NCI-H2196 treated with DMSO at 0.1 percent for 48 hours (cell line): Measurements from ENCODE around the gene CFAP221.

ENCODE experiments used
- DNase-seq: peaks from one replicate; lab custom pipeline; 2025; ENCODE audit not compliant: unreplicated experiment; lab: John Stamatoyannopoulos, UW

CFAP221 gene

DNA sequence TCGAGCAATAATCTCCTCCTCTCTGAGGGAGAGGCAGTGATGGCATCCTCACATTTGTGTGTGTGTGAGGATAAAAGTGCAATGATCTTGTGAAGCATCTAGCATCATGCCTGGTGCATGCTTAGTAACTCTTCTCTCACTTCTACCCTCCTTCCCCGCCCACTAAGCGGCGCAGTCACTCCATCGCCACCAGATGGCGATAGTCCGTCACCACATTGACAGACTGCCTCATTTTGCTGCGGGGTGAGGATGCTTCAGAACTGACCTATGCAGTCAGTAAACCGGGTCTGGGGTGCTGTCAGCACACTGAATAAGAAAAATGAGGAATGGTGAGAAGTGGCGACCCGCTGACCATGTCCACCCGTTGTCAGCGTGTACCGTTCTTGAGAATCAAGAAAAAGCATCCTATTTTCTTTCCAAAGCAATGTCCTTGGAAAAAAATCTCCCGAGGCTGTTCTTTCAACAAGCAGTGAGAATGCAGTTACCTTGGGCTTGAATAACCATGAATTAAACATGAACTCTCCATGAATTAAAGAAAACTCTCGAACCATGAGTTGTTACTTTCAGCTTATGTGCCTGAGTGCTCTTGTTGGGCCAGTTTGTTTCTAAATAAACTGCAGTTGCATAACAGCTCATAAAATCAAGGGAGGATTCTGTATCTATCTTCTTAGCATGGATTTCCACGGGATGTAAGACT, 97.5 kb downstream of the CFAP221 start:
- peak; percentile 41 for DNase-seq

DNA sequence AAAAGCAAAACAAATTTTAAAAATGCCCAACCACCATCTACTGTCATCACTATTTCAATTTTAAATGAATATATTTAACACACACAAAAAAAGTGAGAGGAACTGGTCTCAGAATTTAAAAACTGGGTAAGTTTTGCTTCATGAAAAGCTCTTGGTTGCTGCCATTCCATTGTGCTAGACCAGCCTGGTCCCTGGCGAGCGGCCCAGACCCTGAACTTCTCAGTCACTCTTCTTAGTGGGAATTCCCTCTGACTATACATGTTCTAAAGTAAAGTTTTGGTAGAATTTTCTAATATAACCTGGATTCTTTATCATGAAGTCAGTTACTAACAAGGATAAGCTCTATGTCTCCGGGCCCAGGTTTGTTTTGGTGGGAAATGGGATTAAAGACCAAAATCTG, 99.9 kb downstream of the CFAP221 start:
- no peak for DNase-seq

DNA sequence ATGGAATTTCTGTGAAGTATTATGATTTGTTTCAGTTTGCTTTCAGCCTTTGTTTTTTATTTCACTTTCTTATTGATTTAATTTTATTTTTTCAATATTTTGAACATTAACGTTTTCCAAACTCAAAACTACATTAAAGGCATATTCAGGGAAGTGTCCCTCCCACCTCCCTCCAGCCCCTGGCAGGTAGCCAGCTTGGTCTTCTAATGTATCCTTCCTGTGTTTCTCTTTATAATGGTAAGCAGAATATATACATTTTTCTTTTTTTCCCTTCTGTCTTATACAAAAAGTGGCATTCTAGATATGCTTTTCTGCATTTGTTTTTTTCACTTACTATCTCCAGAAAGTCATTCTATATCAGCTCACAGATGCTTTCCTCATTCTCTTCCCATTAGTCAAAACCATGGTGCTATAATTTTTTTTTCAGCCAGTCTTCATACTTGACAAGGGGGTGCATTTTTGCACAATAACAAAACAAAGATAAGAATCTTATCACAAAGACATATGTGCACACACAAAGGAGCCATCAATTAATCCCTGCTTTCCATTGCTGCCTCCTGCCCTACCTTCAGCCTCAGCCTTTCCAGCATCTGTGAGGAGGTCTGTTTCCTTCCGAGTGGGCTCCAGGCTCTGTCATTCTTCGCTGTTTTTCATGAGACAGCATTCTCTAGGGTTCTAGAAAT, 101.1 kb downstream of the CFAP221 start:
- no peak for DNase-seq

DNA sequence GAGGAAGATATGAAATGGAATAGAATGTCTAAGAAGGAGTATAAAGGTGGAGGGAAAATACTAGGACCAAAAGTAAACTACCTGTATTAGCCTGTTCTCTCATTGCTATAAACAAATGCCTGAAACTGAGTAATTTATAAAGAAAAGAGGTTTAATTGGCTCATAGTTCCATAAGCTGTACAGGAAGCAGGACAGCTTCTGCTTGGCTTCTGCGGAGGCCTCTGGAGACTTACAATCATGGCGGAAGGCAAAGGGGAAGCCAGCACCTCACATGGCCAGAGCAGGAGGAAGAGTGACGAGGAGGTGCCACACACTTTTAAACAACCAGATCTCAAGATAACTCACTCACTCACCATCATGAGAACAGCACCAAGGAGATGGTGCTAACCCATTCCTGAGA, 101.9 kb downstream of the CFAP221 start:
- DNase-seq, result no peak

DNA sequence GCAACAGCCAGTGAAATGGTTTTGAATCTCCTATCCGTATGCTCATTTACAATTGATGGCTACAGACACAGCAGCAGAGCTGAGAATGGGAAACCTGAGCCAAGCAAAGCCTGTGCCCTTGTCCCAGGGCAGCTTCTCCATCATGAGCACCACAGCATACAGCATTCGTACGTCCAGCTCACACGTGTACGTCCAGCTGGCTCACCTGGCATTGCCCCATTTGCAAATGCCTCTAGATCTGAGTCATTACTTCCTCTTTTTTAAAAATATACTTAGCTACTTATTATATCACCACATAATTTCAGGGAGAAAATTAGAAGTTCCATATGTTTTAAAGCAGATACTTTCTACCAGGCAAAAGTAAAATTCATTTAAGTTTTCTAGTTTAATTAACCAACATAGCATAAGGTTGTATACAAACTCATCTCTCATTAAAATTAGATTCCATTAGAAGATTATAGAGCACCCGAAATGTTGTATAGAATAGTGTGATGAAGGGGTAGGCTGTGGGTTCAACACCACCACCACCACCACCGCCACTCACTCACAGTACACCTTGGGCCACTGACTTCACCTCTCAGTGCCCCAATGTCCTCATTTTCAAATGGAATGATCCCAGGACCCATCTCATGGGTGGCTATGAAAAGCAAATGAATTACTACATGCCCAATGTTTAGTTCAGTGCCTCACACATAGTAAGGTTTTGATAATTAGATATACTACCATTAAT, 103.4 kb downstream of the CFAP221 start:
- DNase-seq, result no peak

DNA sequence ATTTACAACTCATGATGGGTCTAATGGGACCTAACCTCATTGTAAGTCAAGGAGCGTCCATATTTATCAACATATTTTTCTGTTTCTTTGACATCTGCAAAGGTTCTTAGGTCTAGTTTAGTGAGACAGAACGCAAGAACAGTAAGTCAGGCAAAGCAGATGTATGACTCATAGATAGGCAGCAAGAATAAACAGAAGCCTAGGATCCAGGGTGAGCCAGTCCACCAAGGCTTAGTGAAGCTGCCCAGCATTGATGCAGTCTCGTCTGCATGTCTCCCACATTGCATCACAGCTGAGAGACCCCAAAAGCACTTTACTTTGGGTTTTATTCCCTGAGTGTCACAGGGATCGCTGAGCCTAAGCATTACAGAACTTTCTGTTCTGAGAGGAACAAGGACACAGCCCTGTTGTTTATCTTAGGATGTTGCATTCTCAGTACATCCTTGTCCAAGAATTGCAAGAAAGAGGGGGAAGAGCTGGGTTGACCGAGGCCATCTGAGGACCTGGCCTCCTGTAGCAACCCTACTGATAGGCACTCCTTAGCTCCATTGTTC, 105.2 kb downstream of the CFAP221 start:
- no peak for DNase-seq

DNA sequence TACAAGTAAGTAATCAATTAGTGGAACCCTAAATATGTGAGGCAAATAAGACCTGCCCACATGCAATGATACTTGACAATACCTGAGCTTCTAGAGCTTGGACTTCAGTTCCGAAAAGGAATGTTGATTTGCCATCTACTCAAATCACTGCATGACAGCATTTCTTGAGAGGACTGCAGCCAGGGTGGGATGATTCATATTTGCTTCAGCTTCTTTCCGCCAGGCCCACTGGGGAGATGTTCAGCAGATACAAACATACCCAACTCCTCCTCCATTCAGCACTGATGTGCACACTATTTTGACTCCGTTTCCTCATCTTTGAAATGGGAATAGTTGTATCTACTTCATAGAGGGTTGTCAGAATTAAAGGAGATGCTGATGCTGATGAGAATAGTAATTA, 106.0 kb downstream of the CFAP221 start:
- no peak for DNase-seq

DNA sequence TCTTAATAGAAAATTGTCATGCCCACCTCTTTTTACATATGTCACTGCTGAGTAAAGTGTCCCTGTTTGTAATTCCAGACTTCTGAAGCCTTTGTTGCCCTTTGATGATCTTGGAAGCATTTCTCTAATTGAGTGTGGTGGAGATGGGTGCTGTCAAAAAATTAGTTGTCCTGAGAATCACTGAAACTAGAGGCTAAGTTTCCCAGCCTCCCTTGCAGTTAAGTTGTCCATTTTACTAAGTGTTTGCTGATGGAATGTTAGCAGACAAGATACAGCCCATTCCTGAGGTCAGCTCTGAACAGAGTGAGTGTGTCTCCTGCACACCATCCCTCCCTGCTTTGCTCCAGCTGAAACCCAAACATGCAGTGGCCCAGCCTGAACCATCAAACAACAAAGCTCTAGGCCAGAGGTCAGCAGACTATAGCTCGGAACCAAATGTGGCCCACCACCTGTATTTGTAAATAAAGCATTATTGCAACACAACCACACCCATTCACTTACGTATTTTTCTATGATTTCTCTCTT, 106.7 kb downstream of the CFAP221 start:
- DNase-seq, result no peak

DNA sequence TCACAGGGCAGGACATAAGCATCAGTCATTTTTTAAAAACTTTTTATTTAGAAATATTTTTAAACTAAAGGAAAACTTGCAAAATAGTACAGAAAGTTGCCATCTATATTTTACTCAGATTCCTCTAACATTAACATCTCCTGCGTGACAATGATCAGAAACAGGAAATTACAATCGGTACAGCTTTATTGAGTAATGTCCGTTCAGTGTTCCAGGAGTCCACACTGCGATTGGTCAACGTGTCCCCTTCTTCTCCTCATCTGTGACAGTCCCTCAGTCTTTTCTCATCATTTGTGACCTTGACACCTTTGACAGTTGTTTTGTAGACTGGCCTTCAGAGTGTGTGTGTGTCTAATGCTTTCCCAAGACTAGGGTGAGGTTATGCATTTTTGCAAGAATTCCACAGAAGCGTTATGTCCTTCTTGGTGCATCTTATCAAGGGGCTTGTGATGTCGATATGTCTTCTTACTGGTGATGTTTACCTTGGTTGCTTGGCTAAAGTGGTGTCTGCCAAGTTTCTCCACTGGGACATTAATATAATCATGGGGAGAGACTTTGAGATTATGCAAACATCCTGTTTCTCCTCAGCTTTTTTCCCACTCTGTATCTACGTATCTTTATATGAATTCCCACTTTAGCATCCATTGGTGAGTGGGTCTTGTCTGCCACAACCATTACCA, 113.4 kb downstream of the CFAP221 start:
- DNase-seq, result no peak

DNA sequence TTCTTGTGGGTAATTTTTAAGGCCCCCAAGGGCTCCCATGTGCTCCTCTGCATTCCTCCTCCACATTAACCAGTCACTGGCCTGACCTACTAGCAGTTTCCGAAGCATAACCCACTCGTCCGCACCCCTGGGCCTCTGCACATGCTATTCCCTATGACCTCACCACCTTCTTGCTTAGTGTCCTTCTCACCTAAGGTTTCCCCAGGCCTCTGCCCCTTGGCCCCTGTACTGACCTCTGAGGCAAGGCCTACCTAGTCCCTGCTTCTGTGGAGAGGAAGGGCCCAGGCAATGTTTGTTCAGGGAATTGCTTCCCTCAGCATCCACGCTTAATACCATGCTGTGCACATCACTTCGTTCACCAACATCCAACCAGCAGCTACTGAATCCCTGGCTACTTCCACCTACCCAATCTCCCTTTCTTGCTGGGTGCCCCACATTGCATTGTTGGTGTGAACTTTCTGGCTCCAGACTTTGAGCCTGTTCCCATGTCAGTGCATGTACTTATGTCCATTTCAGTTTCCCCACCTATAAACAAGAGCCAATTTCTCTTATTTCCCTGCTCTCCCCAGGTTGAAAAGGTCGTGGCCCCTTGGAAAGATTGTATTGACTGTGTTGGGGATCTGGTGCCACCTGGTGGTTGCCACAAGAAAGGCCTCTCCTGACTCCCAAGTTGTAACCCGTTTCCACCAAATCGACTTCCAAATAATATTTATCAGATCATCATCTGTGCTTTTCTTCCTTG, 115.5 kb downstream of the CFAP221 start:
- peak; percentile 15 for DNase-seq

DNA sequence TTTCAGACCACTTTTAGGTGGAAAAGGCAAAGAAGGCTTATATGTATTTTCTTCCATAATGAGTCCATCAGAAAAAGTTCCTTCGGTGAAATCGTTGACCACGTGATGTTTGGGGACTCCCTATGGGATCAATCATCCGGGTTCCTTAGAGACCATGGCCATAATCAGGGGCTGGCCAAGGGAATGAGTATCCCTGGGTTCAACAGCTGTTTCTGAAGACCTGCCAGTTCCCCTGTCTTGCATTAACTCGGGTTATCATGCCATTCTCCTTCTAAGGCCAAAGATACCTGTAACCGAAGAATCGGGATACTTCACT, 116.1 kb downstream of the CFAP221 start:
- DNase-seq, result no peak

DNA sequence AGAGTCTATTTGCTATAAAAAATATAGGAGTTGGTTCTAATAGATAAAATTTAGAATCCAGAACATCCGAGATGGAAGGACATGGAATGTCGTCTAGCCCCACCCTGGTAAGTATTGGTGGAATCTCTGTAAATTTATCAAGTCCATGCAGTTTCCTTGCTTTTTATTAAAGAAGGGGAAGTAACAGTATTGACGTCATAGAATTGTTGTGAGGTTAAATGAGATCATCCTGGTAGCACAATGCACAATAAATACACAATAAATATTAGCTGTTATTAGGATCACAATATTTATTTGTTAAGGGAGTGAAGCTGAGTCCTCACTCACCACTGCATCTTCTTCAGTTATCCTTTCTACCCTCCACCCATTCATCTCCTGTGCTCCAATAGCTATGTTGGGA, 118.0 kb downstream of the CFAP221 start:
- DNase-seq, result no peak

DNA sequence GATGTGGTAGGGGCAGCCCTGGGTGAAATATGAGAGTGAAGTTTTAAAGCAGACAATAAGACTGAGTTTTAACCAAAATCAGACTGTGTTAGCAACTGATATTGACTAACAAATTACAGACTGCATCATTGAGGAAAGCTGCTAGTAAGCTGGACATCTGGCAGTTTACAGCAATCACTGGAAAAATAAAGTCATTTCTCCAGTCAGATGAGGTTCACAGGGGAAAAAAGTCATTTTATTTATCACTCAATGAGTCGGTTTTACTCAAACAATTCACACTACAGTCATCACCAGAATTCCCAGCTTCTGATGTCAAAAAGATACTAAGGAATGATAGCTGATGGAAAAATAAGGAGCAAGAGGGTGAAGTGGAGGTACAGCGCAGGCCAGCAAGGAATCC, 124.3 kb downstream of the CFAP221 start:
- no peak for DNase-seq

DNA sequence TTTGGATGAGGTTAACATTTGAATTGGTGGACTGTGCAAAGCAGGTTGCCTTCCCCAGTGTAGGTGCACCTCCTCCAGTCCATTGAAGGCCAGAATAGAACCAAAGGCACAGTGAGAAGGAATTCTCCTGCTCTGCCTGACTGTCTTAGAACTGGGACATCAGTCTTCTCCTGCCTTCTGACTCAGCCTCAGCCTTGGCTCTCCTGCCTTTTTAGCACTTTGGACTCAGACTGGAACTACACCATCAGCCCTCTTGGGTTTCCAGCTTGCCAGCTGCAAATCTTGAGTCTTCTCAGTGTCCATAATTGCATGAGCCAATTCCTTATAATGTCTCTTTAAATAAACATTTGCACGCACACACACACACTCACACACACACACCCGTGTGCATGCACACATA, 126.8 kb downstream of the CFAP221 start:
- DNase-seq, result no peak

DNA sequence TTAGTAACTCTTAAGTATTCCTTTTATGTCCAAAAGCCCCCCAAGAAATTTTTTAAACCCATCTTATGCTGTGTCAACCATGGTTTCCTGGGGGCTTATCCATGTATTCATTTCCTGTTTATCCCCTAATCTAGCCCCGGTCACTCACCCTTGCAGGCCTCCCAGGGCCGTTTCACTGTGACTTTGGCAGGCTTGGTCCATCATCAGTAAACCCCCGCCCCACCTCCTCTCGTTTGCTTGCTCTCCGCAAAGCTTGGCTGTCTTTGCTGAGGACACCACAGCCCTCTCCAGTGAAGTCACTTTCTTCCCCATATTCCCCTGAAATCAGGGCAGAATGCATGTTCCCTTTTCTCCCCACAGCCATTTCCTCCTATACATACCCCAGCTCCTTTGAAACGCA, 127.5 kb downstream of the CFAP221 start:
- DNase-seq, result no peak

DNA sequence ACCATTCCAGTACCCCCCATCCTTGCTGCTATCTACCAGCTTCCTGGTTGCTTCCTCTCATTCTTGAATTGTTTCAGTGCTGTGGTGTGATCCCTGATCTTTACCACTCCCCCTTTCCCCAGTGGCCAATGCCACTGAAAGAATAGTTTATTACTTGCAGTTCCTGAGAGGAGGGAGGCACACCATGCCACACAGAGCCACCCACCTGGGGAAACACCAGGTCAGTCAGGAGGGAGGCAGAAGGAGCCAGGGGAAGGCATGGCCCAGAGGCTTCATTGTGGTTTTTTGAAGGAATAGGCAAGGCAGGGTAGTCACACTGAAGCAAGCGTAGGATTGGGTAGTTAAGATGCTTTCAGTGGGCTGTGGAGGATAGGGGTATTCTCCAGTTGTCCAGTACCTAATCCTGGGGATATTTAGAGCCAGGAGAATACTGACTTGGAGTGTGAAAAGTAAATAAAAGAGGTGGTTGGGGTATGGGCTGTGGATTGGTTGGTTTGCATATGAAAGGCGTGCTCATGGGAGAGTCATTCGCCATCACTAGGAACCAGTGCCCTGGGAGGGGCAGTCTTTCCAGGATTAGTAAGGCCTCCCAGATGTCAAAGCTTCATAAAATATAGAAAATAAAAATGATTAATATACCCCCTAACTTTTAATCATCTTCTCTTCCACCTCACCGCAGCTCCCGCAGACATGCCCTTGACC, 128.1 kb downstream of the CFAP221 start:
- DNase-seq, result no peak

DNA sequence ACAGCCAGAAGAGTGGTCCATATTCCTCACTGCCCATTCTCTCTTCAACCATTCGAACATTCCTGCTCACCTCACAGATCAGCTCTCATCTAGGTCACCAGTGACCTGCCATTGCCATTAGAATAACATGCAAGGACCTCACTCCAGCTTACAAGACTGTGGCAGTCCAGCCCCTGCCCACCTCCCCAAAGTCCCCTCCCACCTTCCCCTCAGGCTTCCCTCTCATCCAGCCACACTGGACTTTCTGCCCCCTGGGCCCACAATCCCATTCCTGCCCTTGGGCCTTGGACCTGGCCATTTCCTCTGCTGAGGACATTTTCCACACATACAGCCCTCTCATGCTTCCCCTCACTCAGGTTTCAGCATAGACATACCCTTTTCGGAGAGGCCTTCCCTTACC, 129.5 kb downstream of the CFAP221 start:
- DNase-seq, result no peak

DNA sequence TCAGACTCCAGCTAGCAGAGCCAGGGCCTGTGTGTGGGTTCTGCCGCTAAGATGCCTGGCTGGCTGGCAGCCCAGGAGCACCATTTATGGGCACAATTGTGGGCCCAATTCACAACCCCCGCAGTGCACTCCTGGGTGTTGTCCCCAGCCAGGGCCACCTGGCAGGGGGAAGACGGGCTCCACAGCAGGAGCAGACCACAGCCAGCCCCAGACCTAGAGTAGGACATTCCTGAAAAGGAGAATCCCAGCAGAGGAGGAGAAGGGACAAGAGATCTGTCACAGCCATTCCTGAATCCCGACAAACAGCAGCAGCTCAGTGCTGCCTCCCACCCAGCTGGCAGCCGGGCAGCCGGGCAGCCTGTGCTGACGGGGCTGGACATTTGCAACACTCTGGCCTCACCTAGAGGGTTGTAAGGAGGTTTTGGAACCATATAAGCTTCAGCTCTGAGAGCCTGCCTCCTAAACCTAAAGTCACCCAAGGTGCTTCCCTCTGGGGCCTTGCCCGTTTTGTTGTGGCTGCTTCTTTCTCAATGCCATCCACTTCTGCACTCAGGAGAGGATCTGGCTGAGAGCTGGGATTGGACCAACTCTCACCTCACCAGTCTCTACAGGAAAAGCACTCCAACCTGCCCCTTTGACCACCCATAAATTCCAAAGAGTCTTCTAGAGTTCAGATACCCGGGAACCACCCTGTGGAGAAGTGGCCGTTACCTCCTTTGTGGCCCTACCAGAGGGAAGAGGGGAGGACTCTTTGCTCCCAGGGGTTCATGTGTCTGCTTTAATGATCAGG, 130.7 kb downstream of the CFAP221 start:
- no peak for DNase-seq

DNA sequence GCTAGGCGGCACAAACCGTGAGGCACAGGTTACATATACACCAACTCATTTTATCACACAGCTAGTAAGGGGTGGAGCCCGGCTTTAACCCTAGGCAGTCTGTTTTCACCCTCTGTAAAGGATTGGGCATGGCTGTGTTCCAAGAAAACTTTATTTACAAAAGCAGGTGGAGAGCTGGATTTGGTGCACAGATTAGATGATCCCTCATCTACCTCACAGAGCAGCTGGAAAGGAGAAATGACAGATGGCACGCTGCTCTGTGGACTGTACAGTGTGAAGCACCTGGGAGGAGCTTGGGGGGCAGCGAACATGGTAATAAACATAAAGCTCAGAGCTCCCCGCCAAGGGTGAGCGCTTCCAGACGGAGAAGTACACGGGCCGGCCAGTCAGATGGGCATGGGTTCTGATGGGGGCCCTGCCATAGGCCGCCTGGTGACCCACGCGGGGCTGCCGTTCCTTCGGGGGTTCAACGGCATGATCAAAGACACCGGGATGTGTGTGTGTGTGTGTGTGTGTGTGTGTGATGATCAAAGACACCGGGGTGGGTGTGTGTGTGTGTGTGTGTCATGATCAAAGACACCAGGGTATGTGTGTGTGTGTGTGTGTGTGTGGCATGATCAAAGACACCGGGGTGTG, 133.9 kb downstream of the CFAP221 start:
- peak; percentile 76 for DNase-seq
